ENCODE data around the gene NTM. TPM values are rescaled to one million over a fixed set of nuclear protein-coding genes. Genes with fewer than 3 reads are reported as not detected.

The NTM gene
- polyA plus RNA-seq, 1 donor from 2014 or later = 39.4 TPM

DNA sequence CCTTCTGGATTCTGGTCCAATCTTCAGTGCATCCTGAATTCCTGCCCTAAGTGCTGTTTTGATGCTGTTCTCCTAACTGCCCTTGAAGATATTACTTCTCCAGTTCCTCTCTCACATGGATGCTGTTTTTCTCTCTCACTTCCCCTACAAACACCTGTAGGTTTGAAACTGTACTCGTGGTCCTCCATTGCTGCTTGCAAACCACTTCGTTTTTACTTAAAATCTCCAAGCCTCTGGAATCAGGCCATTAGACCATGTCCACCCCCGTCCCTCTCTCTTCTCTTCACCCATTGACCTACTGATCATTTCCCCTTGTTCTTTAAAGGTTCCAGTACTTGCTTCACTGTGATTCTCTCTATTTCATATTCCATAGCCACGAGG lies 988.1 kb downstream of the NTM start:
- no peak overlapping the region for H2AFZ ChIP-seq (ENCODE audit: low read depth, low read length)
- no peaks in the 10 kb centered on the region for H3F3A ChIP-seq (ENCODE audit: insufficient read depth, low read length, poor library complexity, severe bottlenecking)
- H3K27me3 ChIP-seq (ENCODE audit: insufficient read depth, low read depth, low read length) = no peaks in the 10 kb centered on the region
- TF ChIP-seq RAD21 (conservative IDR thresholded peaks at IDR 0.05) = no peak
- H3K9me2 ChIP-seq (ENCODE audit: insufficient read depth, low read length) = no peaks in the 10 kb centered on the region
- H3K36me3 ChIP-seq (ENCODE audit: insufficient read depth, low read length) = no peaks in the 10 kb centered on the region
- no peaks in the 10 kb centered on the region for H3K9me3 ChIP-seq (ENCODE audit: low read length)
- no peaks in the 10 kb centered on the region for H4K20me1 ChIP-seq (ENCODE audit: insufficient read depth)
- no peak overlapping the region for H3K4me3 ChIP-seq (ENCODE audit: low read length)
- no peak overlapping the region for H3K4me2 ChIP-seq (ENCODE audit: low read length)
- H3K27ac ChIP-seq (ENCODE audit: low read length) = no peak overlapping the region
- no peaks in the 10 kb centered on the region for H3K79me2 ChIP-seq (replicated peaks; ENCODE audit: insufficient read depth, low read length)
- H3K9ac ChIP-seq (ENCODE audit: low read length) = no peak overlapping the region

DNA sequence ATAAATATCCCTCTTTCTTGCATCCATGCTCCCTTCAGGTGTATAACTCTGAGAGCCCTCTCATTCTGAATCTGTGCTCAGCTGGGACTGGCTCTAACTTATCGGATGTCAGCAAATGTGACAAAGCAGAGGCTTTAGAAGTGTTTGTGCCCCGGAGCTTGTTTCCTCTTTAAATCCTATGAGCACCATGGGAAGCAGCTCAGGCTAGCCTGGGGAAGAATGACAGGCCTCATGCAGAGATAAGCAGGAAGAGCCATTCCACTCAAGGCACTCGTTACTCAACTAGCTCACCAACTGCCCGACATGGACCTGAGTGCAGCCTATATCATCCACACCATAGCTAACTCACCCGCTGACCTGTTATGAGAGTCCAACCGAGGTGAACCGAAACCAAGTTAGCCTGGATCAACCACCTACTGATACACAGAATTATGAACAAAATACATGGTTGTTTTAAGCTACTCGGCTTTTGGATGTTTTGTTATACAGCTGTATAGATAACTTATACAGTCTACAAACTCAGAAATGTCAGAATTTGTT lies 990.7 kb downstream of the NTM start:
- Histone ChIP-seq H3K27ac (ENCODE audit: low read length) (no peak overlapping the region), H3K79me2 (replicated peaks; ENCODE audit: insufficient read depth, low read length) (no peaks in the 10 kb centered on the region), H3K4me2 (ENCODE audit: low read length) (no peak overlapping the region), H3K9me2 (ENCODE audit: insufficient read depth, low read length) (no peaks in the 10 kb centered on the region), H3K9me3 (ENCODE audit: low read length) (no peaks in the 10 kb centered on the region), H4K20me1 (ENCODE audit: insufficient read depth) (no peaks in the 10 kb centered on the region), H3K4me3 (ENCODE audit: low read length) (no peak overlapping the region), H3K27me3 (ENCODE audit: insufficient read depth, low read depth, low read length) (no peaks in the 10 kb centered on the region), H3F3A (ENCODE audit: insufficient read depth, low read length, poor library complexity, severe bottlenecking) (no peaks in the 10 kb centered on the region), H3K36me3 (ENCODE audit: insufficient read depth, low read length) (no peaks in the 10 kb centered on the region), H3K9ac (ENCODE audit: low read length) (no peak overlapping the region), H2AFZ (ENCODE audit: low read depth, low read length) (no peak overlapping the region)
- TF ChIP-seq EZH2 (IDR thresholded peaks at IDR 0.05; ENCODE audit: borderline replicate concordance, insufficient read depth, low read length, poor library complexity, severe bottlenecking) (no peak), RAD21 (conservative IDR thresholded peaks at IDR 0.05) (no peak), EP300 (conservative IDR thresholded peaks at IDR 0.05; ENCODE audit: poor library complexity, severe bottlenecking) (no peak), POLR2AphosphoS5 (IDR thresholded peaks at IDR 0.05) (no peak), MXI1 (conservative IDR thresholded peaks at IDR 0.05; ENCODE audit: poor library complexity, severe bottlenecking) (no peak), TAF1 (IDR thresholded peaks at IDR 0.05; ENCODE audit: low read depth) (no peak), SMC3 (conservative IDR thresholded peaks at IDR 0.05; ENCODE audit: poor library complexity) (no peak)
- TF ChIP-seq, protein P1, sequence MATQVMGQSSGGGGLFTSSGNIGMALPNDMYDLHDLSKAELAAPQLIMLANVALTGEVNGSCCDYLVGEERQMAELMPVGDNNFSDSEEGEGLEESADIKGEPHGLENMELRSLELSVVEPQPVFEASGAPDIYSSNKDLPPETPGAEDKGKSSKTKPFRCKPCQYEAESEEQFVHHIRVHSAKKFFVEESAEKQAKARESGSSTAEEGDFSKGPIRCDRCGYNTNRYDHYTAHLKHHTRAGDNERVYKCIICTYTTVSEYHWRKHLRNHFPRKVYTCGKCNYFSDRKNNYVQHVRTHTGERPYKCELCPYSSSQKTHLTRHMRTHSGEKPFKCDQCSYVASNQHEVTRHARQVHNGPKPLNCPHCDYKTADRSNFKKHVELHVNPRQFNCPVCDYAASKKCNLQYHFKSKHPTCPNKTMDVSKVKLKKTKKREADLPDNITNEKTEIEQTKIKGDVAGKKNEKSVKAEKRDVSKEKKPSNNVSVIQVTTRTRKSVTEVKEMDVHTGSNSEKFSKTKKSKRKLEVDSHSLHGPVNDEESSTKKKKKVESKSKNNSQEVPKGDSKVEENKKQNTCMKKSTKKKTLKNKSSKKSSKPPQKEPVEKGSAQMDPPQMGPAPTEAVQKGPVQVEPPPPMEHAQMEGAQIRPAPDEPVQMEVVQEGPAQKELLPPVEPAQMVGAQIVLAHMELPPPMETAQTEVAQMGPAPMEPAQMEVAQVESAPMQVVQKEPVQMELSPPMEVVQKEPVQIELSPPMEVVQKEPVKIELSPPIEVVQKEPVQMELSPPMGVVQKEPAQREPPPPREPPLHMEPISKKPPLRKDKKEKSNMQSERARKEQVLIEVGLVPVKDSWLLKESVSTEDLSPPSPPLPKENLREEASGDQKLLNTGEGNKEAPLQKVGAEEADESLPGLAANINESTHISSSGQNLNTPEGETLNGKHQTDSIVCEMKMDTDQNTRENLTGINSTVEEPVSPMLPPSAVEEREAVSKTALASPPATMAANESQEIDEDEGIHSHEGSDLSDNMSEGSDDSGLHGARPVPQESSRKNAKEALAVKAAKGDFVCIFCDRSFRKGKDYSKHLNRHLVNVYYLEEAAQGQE (IDR thresholded peaks at IDR 0.05; ENCODE audit: borderline replicate concordance) = no peak

DNA sequence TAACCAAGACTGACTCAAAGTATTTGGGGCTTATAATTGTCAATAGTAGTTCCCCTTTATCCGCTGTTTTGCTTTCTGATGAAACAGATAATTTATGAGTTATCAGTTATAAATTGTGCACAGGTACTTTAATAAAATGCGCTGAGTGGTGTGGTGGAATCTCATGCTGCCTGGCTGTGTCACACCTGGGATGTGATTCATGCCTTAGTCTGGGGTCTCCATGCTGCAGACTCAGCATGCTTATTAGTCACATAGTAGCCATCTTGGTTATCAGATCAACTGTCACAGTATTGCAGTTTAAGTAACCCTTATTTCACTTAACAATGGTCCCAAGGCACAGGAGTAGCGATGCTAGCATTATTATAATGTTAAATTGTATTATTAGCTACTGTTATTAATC lies 995.2 kb downstream of the NTM start:
- H3K4me2 ChIP-seq (ENCODE audit: low read length) = no peak overlapping the region
- H3K79me2 ChIP-seq (replicated peaks; ENCODE audit: insufficient read depth, low read length) = no peaks in the 10 kb centered on the region
- no peaks in the 10 kb centered on the region for H3F3A ChIP-seq (ENCODE audit: insufficient read depth, low read length, poor library complexity, severe bottlenecking)
- no peaks in the 10 kb centered on the region for H3K9me2 ChIP-seq (ENCODE audit: insufficient read depth, low read length)
- H2AFZ ChIP-seq (ENCODE audit: low read depth, low read length) = no peak overlapping the region
- no peak overlapping the region for H3K4me3 ChIP-seq (ENCODE audit: low read length)
- no peak overlapping the region for H3K9ac ChIP-seq (ENCODE audit: low read length)
- no peak overlapping the region for H3K27ac ChIP-seq (ENCODE audit: low read length)
- H3K9me3 ChIP-seq (ENCODE audit: low read length) = no peaks in the 10 kb centered on the region
- H3K36me3 ChIP-seq (ENCODE audit: insufficient read depth, low read length) = no peaks in the 10 kb centered on the region
- H4K20me1 ChIP-seq (ENCODE audit: insufficient read depth) = no peaks in the 10 kb centered on the region
- no peak for TF ChIP-seq TAF1 (IDR thresholded peaks at IDR 0.05; ENCODE audit: low read depth)
- no peak for TF ChIP-seq SMC3 (conservative IDR thresholded peaks at IDR 0.05; ENCODE audit: poor library complexity)
- TF ChIP-seq, protein P2, sequence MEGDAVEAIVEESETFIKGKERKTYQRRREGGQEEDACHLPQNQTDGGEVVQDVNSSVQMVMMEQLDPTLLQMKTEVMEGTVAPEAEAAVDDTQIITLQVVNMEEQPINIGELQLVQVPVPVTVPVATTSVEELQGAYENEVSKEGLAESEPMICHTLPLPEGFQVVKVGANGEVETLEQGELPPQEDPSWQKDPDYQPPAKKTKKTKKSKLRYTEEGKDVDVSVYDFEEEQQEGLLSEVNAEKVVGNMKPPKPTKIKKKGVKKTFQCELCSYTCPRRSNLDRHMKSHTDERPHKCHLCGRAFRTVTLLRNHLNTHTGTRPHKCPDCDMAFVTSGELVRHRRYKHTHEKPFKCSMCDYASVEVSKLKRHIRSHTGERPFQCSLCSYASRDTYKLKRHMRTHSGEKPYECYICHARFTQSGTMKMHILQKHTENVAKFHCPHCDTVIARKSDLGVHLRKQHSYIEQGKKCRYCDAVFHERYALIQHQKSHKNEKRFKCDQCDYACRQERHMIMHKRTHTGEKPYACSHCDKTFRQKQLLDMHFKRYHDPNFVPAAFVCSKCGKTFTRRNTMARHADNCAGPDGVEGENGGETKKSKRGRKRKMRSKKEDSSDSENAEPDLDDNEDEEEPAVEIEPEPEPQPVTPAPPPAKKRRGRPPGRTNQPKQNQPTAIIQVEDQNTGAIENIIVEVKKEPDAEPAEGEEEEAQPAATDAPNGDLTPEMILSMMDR (IDR thresholded peaks at IDR 0.05; ENCODE audit: poor library complexity, severe bottlenecking) = no peak
- no peak for TF ChIP-seq MXI1 (conservative IDR thresholded peaks at IDR 0.05; ENCODE audit: poor library complexity, severe bottlenecking)
- TF ChIP-seq EP300 (conservative IDR thresholded peaks at IDR 0.05; ENCODE audit: poor library complexity, severe bottlenecking) = no peak
- TF ChIP-seq, protein P1 (IDR thresholded peaks at IDR 0.05; ENCODE audit: borderline replicate concordance) = no peak
- no peak for TF ChIP-seq RAD21 (conservative IDR thresholded peaks at IDR 0.05)
- no peak for TF ChIP-seq POLR2AphosphoS5 (IDR thresholded peaks at IDR 0.05)
- TF ChIP-seq EZH2 (IDR thresholded peaks at IDR 0.05; ENCODE audit: borderline replicate concordance, insufficient read depth, low read length, poor library complexity, severe bottlenecking) = no peak
- H3K27me3 ChIP-seq (ENCODE audit: insufficient read depth, low read depth, low read length) = no peaks in the 10 kb centered on the region

All from neural cell (in vitro differentiated cells).